NCI-H226 (cell line): Measurements from ENCODE around the gene OR4L1.
"Not testable (repeated sequence)": the region's sequence is repeated elsewhere in the genome, so short reads cannot be mapped to it uniquely, and the experiment has no call there.

Experiments used
- DNase-seq: peaks from one replicate; pipeline ENCODE4 v3.0.0-alpha.2; 2015

Gene OR4L1, protein sequence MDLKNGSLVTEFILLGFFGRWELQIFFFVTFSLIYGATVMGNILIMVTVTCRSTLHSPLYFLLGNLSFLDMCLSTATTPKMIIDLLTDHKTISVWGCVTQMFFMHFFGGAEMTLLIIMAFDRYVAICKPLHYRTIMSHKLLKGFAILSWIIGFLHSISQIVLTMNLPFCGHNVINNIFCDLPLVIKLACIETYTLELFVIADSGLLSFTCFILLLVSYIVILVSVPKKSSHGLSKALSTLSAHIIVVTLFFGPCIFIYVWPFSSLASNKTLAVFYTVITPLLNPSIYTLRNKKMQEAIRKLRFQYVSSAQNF

DNA sequence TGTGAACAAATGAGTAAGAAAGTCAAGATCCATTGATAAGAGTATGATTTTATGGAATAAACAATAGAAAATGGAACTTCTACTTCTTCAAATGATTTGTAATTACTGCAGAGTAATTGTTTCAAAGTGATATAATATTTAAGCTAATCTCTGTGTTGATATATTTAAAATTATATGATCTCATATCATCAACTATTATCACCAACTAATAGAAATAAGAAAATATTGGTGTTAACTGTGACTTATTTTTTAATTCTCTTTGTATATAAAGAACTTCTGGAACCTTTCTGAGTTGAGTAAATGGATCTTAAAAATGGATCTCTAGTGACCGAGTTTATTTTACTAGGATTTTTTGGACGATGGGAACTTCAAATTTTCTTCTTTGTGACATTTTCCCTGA is at the start of gene OR4L1:
Gene OR4L1 (plus strand): TSS at position 301 of the 400 bp plus-strand sequence. CDS start 0 bp downstream, at position 301.
- DNase-seq = no peak

DNA sequence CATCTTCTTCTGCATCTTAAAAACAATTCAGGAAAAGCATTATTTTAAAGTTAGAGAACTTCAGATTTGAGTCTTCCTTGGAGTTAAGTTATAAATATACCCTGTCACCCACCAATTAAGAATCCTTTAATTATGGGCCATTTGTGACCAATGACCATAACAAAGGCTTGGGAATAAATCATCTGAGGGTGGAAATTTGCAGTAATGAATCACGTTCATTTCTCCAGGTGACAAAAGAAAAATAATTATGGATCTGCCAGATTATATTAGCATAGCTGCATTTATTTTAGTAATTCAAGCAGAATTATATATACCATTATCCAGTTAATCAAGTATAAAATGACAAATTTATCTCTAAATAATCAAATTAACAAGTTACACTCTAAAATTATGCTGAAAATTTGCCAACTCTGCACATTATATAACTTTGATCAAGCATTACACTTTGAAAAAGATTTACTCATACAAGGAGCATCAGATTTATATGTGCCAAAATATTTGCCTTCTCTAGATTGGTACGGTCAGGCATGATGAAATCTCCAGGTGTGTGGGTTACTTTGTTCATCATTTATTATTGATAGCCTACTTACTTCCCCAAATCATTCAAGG is 40.5 kb upstream of the OR4L1 start, which contains the start of gene OR4K14:
Gene OR4K14 (minus strand): TSS at position 51 of the 609 bp plus-strand sequence. CDS start 4,114 bp downstream, outside the sequence.
- no peak for DNase-seq

DNA sequence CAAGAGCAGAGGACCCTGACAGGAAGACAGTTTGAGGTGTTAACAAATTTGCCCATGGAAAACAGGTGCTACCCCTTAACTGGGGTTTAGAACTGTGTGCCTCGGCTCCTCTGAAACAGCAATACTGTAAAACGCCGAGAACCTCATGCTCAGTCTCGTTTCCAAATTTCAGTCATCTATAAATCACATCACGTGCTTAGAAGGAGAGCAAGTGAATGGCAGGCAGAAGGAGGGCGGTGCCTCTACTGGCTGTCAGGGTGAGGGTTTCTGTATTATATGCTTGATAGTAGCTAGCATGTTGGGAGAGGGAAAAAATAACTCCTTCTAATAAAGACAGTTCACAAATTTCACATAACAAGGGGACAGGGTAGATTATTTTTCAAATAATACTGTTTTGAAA is 28.8 kb upstream of the OR4L1 start:
- no peak for DNase-seq

DNA sequence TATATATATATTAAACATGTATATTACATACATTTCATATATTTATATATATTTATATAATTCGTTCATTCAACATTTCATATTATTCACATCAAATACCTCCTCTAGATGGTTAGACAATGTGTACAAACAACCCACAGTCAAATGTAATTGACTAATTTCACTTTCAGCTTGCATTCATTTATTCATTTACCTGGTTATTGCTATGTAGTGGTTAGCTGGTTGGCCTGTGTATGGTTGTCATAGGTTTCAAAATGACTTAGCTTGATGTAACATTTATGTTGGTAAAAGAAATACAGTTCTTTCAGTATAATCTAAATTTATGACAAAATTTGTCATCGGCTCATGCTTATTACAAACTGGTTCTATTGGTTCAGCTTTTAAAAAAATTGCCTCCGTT is 24.4 kb upstream of the OR4L1 start:
- DNase-seq = no peak

DNA sequence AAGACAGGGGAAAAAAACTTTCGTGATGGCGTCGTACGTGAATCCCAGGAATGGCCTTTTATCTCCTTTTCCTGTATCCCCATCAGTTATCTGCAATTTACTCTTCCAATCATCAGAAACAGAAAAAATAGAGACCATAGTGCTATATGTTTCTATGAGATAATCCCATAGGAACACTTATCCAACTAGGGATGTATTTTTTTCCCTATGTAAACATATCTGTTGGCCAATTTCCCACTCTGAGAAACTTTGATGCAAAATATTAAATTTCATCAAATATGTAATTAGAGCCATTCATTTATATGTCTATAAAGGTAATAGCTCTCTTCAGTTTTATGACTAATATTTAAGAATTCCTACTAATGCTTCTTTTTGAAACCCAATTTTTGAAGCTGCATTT is 23.9 kb upstream of the OR4L1 start, which contains the start of gene OR4K13:
Gene OR4K13 (minus strand): TSS at position 101 of the 400 bp plus-strand sequence. CDS start 1,280 bp downstream, outside the sequence.
- DNase-seq = no peak

DNA sequence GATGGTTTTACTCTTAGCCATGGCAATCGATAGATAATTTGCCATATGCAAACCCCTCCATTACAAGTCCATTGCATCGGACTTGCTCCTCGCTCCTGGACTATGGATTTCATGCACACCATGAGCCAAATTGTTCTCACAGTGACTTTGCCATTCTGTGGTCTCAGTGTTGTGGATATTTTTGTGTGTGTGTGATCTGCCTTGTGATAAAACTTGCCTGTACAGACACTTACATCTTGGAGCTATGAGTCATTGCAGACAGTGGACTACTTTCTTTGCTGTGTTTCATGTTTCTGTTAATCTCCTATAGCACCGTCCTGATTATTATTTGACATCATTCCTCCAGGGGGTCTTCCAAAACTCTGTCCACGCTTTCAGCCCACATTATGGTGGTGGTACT is 15.6 kb upstream of the OR4L1 start:
- DNase-seq = no peak

DNA sequence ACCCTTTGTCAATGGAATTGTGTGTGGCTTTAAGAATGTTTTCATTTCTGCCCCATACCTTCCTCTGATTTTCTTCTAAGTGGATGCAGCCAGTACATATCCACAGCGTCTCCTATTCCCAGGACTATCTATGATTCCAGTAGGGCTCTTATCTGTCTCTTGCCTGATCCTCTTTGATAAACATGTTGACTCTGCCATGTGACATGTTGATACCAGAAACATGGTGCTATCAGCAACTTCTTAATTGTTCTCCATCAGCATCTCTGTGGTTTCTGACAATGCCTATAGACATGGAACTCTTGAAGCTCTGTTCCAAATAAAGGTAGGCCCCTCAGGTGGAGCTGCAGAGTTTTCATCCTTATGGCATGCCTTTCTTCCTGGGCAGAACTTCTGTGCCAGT is 11.6 kb upstream of the OR4L1 start:
- DNase-seq = no peak

DNA sequence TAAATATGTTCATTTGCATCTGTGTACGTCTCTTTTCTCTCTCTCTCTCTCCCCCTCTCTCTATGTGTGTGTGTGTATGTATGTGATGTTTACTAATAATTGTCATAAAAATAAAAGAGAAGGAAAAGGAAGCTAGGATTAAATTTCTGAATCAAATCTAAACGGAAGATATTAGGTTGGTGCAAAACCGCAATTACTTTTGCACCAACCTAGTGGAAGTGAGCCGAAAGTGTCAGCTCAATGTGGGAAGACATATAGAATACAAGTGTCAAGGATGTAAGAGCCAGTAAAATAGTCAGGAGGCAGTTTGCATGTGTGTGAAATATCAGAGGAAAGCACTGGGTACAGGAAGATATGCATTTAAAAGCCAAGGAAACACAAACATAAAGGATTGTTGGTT is 32.2 kb downstream of the OR4L1 start:
- no peak for DNase-seq

DNA sequence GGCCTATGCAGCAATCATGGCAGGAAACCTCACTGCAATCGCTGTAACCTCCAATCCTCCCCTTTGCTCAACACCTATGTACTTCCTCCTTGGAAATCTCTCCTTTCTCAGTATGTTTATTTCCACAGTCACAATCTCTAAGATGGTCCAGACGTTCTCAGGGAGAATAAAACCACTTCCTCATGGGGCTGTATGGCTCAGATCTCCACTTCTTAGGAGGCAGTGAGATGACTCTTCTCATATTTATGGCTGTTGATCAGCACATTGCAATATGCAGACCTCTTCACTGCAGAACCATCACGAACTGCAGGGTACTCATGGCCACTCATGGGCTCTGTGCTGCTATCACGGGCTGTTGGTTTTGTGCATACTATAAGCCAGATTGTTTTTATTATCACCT is 33.6 kb downstream of the OR4L1 start:
- no peak for DNase-seq

DNA sequence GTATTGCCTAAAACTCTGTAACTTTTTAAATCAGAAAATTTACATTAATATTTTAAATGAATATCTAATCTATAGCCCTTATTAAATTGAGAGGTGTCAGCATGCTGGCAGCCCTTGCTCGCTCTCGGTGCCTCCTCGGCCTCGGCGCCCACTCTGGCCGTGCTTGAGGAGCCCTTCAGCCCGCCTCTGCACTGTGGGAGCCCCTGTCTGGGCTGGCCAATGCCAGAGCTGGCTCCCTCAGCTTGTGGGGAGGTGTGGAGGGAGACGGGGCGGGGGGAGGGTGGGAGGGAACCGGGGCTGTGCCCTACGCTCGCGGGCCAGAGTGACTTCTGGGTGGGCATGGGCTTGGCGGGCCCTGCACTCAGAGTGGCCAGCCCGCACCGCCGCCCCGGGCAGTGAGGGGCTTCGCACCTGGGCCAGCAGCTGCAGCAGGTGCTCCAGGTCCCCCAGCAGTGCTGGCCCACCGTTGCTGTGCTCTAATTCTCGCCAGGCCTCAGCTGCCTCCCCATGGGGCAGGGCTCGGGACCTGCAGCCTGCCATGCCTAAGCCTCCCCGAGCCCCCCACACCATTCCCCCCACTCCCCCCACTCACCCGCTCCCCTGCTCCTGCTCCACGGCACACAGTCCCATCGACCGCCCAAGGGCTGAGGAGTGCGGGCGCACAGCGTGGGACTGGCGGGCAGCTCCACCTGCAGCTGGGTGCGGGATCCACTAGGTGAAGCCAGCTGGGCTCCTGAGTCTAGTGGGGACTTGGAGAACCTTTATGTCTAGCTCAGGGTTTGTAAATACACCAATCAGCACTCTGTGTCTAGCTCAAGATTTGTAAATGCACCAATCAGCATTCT is 39.3 kb downstream of the OR4L1 start:
- DNase-seq = not testable (repeated sequence)

DNA sequence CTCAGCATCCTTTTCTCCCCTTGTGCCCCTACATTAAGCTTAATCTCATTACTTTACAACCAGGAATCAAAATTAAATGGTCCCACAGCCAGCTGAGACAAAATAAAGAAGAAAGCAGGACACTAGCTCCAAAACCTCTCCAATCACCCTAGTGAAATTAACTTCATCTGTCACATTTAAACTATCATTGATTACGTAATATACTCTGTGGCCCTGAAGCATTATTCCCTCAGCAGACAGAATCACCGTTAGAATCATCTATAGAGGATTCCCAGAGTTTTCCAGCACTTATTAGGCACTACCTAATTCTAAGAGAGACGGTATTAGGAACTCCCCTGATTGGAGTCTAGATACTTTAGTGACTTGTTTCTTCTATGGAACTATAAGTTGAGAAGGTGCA is 50.6 kb downstream of the OR4L1 start, which contains the start of gene OR4K17:
Gene OR4K17 (plus strand): TSS at position 302 of the 400 bp plus-strand sequence. CDS start 6,761 bp downstream, outside the sequence.
- DNase-seq = no peak
